Smooth muscle cell of the brain vasculature (primary cell): ENCODE measurements around the gene PLCL1.

Experiments
- DNase-seq: peaks from one replicate; pipeline ENCODE4 v3.0.0-alpha.2; 2012; ENCODE audit warnings: low read depth, low spot score

Gene PLCL1

DNA sequence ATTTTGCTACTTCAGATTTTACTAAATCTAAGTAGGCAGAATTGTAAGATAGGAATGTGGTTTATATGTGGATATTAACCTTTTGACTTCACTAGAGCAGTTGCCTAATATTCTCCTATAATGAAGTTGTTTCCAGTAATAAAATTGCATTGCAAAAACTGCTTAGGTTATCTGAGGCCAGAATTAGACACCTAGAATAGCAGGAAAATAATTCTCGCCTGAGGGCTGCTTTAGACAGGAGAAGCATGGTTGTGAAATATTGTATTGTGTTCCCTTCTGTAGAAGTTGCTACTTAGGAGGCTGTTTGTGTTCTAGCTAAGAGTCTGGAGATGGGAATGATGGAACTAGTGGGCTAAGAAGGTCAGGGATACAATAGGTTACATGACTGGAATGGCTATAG lies 146.3 kb downstream of the PLCL1 start:
- DNase-seq: no peak

DNA sequence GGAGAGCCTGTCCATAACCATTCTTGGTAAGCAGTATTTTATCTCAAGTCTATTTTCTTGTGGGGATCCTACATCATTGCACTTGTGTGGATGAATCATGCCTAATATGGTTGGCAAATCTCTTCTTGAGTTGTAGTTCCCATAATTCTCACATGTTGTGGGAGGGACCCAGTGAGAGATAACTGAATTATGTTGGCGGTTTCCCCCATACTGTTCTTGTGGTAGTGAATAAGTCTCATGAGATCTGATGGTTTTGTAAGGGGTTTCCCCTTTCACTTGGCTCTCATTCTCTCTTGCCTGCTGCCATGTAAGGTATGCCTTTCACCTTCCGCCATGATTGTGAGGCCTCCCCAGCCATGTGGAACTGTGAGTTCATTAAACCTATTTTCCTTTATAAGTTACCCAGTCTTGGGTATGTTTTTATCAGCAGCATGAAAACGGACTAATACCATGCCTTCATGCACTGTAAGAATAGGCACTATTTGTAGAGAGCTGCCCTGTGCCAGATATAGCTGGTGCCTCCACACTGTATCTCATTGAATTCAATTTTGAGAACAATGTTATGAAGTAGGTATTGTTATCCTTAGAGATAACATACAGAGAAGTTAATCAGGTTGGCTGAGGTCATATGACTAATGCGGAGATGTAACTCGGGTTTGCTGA lies 148.3 kb downstream of the PLCL1 start:
- DNase-seq: no peak

DNA sequence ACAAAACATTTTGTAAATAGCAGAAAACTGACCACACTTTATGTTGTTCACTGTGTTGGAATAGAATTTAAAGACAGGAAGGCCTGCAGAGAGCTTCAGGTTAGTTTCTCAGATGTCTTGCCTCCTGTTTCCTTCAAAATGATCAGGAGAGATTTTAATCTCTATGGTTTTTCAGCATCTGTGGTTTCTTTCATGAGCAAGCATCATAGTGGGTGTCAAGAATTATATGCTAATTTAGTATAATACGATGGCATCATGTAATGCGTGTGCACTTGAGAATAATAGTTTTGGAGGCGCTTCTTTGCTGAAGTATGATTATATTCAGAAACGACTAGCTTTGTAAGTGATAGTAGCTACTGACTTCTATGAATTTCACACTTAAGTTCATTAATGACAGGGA lies 149.9 kb downstream of the PLCL1 start:
- DNase-seq: no peak

DNA sequence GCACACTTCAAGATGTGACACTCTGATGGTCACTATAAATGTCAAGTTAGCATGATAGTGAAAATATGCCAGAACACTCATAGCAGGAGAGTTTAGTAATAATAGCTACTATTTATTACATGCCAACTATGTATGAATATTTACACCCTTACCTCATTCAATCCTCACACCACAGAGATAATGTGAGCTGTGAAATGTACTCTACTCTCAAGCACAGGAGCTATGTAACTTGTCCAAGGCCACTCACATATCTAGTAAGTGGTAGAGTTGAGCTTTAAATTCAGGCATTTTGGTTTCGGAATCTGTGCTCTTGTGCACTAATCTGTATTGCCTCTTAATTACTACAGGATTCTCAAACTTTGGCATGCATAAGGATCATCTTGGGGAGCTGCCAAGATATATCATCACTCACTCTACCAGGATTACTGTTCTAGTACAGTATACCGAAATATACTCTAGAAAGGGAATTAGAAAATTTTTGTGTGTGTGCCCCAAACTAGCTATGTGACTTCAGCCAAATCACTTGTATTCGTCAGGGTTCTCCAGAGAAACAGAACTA lies 154.3 kb downstream of the PLCL1 start:
- DNase-seq: no peak

DNA sequence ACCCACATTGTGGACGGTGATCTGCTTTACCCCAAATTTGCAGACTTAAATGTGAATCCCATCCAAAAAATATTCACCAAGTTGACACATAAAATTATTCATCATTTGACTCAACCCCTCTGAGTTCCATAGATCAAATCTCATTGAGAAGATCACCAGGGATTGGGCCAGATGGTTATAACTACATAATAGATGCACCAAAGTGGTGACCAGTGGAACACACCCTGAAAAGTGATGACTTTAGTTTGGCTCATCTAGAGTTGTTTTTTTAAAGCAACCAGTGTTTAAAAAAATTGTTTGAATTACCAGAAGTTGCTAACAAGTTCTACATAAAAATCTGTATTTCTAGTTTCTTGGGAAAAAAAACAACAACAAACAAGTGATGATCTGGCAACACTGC lies 155.0 kb downstream of the PLCL1 start:
- no peak for DNase-seq

DNA sequence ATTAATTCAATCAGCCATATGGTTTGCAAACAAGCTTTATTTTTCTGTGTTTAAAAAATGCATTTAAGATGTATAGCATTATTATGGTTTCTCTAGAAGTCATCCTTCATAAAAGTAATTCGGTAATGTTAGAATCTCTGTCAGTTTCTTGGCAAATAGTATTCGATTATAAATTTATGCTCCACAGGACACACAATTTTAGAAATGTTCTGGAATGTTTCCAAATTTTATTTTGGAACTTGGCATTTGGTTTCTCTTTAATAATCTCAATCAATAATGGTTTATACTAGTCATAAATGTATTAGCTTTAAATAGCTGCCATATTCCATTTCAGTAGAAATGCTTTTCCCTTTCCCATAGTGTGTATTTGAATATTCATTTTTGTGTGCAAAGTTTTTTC lies 156.4 kb downstream of the PLCL1 start:
- no peak for DNase-seq

DNA sequence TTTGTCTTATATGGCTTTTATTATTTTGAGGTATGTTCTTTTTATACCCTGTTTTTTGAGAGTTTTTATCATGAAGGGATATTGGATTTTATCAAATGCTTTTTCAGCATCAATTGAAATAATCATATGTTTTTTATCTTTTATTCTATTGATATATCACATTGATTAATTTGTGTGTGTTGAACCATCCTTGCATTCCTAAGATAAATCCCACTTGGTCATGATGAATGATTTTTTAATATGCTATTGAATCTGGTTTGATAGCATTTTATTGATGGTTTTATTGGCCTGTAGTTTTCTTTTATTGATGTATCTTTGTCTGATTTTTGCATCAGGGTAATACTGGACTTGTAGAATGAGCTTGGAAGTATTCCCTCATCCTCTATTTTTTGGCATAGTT lies 160.3 kb downstream of the PLCL1 start:
- DNase-seq: no peak

DNA sequence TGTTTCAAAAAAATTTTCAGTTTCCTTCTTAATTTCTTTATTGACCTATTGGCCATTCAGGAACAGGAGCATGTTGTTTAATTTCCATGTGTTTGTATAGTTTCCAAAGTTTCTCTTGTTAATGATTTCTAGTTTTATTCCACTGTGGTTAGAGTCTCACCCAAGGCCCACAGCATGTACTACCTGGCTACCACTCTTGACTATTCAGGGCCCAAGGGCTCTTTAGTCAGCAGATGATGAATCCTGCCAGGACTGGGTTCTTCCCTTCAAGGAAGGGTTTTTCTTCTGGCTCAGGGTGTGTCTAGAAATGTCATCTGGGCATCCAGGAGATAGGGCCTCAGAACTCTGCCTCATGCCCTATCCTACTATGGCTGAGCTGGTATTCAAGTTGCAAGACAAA lies 161.4 kb downstream of the PLCL1 start:
- DNase-seq: no peak

DNA sequence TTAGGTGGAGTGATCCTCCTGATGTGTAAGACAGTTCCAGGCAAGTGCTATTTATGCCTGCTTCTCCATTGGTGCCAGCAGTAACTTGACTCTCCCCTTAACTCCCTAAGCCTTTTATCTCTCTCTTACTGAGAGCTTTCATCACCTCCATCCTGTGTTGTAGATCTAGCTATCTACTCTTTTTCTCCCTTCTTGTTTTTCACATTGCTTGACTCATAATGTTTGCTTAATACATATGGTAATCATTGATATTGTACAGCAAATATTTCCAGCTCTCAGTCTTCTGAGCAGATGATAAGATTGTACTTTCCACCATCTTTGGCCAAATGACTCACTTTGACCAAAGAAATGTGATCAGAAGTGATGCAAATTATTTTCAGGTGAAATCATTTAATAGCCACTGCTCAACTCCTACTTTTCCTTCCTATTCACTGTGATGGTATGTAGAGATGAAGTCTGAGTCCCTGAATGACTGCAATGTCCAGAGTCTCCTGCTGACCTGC lies 165.0 kb downstream of the PLCL1 start:
- DNase-seq: no peak

DNA sequence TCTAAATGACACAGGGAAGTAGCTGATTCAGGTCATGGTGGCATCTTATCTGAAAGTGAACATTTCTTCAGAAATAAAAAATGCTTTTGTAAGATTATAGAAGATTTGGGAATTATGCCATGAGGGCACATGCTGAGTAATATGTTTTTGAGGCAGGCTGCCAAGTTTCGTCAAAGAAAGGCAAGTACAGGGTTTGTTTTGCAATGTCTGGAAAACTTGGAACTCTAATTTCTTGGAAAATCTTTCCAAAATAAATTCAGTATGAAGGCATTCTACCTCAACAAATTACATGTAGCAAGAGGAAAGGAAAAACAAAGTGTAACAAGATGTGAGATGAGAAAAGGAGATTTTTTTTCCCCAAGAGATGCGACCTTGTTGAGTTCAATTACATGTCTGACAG lies 167.7 kb downstream of the PLCL1 start:
- peak; percentile 35 for DNase-seq

DNA sequence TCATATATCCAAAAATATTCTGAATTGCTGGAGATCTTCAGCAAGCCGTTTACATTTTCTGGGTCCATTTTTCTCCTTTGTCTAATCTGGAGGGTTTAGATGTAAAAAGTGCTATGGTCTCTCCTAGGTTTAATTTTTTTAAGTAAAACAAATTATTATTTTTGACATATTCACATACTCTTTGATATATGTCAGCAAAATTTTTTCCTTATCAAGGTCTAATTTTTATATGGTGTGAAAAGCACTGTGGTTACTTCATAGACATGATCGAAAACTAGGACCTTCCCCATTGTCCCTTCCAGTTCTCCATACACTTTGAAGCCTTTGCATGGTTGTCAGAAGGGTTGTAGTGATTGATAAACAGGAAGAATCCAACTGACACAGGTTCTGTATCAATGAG lies 168.2 kb downstream of the PLCL1 start:
- no peak for DNase-seq

DNA sequence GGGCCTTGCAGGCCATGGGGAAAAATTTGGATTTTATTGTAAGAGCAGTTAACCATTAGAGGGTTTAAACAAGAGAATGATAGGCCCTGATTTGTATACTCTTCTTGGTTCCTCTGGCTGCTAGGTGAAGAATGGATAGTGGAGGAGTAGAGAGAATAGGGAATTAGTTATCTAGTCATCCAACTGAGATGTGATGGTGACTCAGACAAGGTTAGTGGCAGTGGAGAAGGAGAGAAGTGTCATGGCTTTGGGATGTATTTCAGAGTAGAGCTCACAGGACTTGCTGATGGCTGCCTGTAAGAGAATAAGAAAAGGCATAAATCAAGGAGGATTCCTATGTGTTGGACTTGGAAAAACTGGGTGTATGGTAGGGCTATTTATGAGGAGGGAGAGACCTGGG lies 169.4 kb downstream of the PLCL1 start:
- DNase-seq: no peak

DNA sequence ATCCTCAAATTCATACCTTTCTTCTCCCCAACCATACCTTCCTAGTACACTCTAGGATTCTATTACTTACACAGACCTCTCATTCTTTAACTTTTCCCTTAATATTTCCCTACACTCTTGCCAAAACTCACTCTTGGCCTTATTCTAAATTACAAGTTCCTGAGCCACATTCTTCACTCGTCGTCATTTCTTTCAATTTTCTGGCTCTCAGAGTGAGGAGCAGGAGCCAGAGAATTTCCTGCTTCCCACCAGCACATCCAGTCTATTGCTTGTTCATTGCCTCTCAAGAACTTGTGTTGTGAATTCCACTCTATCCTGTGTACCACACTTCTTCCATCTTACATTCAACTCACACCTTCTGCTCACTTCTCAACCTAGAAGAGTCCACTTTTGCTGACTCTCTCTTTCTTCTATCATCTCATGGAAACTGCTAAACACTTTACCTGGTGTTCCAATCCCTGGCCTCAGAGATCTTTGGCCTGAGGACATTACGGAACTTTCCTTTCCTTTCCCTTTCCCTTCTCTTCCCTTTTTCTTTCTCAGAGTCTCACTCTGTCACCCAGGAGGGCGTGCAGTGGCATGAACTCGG lies 171.6 kb downstream of the PLCL1 start:
- no peak for DNase-seq

DNA sequence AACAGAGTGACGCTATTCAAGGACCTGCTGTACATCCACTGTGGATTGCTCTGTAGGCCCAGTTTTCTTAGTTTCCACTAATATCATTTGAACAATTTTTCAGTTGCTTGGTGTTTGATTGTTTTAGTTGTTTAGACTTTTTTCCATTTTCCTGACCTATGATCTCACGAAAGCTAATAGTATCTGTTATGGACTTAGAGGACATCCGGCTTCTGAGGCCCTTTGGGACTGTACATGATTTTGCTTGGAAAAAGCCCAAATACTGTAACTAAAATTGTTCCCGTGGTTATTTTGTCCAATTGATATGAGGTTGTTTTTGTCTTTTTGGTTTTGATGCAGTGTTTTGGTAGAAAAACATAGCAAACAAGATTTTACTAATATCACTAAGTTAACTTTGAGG lies 174.6 kb downstream of the PLCL1 start:
- no peak for DNase-seq

DNA sequence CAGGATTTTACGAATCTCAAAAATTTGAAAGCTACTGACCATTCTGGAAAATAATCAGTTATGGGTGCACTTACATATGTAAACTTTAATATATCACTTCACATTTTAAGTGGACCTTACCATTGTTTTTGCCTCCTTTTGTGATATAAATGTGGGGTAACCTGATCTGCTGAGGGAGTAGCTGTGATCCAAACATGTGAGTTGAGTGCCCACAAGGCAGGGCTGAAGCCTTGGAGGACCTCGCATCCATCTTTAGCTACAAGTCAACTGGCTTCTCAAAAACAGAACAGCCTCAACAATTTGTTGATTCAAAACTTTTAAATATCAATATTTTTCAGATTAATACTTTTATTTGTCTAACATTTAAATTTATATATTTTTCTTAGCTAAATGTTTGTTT lies 178.2 kb downstream of the PLCL1 start:
- no peak for DNase-seq

DNA sequence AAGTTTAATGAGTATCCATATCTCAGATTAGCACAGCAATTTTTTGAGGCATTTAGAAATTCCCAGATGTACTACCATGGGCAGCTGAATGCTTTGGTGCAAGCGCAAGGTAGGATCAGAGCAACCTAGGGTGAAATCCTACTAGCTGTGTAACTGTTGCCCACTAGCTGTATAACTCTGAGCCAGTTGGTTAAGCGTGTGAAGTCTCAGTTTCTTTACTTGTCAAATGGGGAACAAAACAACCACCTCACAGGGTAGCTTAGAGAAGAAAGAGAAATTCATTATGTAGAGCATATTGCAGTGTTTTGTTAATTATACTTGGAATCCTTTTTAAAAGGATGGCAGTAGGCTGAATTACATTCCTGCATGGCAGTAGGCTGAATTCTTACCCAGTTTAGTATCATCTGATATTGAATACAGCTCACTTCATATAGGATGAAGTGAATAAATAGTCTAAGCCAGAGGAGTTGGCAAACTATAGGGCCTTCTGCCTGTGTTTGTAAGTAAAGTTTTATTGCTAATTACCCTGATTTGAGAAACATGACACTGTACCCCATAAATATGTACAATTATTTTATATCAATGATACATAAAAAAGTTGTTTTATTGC lies 180.7 kb downstream of the PLCL1 start:
- DNase-seq: no peak

DNA sequence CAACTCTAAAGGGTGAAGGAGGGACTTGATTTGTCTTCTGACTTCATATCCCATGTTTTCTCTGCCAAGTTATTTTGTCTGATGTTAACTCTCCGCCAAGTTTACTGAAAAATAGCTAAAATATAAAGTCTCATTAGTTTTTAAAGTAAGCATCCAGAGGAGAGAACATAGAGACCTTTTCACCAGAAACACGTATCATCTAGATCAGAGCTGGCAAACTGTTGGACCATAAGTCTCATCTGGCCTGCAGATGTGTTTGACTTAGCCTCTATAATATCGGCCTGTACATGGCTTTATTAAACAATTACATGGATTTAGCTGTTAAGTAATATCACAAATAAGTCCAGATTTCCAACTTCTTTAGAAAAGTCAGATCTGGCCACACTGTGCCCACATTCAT lies 182.6 kb downstream of the PLCL1 start:
- DNase-seq: no peak

DNA sequence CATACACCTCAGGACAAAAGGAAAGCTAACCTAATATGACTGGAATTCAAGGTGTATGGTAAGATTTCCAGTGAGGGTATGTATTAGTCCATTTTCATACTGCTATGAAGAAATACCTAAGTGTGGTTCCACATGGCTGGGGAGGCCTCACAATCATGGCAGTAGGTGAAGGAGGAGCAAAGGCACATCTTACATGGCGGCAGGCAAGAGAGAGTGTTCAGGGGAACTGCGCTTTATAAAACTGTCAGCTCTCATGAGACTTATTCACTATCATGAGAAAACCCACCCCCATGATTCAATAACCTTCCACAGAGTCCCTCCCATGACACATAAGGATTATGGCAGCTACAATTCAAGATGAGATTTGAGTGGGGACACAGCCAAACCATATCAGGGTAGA lies 186.0 kb downstream of the PLCL1 start:
- no peak for DNase-seq

DNA sequence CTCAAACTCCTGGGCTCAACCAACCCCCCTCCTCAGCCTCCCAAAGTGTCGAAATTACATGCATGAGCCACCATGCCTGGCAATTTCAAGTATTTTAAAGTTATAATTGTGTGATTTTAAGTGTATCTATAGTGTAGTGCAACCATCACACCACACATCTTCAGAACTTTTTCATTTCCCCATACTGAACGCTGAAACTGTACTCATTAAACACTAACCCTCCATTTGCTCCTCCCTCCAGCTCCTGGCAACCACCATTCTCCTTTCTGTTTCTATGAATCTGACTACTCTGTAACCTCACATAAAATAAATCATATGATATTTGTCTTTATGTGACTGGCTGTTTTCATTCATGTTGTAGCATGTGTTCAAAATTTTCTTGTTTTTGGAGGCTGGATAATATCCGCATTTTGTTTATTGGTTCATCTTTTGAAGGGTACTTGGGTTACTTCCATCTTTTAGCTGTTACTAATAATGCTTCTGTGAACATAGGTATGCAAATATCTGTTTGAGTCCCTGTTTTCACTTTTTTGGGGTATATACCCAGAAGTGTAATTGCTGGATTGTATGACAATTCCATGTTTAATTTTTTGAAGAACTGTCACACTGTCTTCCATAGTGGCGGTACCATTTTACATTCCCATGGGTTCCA lies 188.2 kb downstream of the PLCL1 start:
- no peak for DNase-seq

DNA sequence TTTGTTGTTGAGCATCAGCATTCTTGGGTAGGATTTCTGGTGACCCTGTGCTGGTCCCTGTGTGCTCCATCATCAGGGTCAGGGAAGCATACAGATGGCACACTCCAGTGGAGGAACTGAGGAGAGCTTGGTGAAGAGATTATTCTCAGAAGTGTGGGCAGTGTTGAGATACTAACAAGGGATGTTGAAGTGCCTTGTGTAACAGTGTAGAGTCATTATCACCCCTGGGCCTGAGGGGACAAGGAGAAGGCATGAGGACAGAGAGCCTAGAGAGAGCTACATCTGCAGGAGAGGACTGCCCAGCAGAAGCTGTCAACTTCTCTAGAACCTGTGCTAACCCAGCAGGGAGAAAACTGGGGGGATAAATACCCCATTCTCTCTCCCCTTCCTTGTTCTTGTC lies 189.0 kb downstream of the PLCL1 start:
- DNase-seq: no peak

DNA sequence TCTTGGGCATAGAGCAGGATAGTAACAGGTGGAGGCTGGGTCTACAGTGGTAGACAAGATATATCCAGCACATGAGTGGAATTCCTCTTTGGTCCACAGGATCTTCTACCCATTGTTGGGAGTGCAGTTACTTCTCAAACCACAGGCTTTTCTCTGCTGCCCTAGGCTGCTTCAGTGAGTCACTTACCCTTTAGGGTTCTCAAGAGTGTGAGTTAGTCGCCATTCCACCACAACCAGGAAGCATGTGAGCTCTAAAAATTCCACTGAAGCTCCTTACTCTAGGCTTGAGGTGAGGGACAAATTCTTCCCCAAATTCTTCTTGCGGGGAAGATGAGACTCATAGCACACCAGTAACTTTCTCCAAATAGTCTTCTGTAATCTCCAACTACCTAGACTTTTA lies 189.4 kb downstream of the PLCL1 start:
- no peak for DNase-seq

DNA sequence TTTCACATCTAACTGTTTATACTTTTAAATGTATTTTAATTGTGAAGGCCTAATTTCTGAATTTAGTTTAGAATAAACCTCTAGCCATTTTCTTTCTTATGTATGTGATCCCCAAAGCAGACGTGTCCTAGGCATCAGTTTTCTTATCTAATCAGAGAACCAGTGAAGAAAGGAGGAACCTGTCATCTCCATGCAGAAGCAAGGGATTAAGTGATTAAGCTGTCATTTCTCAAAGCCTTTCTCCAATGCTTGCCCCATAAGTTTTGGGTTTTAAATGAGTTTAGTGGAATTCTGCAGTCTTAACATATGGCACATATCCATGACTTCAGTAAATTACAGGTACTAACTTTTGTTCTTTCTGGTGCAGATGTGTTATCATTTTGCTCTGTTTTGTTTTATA lies 190.4 kb downstream of the PLCL1 start:
- DNase-seq: no peak

DNA sequence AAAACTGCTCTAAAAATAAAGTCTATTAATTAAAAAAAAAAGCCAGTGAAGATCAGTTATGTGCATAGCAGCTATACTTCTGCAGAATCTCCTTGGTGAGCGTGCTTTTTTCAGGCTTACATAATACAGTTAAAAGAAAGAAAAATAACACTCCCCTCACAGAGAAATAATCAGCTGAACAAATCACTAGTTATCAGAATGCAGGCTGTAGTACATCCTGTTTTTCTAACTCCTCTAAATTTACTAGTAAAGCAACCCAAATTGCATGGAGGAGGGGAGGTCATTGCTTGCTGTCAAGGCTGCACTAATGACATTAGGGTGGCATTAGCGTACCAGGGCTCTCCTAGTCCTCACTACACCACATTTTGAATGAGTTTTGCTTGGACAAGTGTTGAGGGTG lies 192.2 kb downstream of the PLCL1 start:
- no peak for DNase-seq
